SH-SY5Y (cell line): ENCODE results near the gene ZBTB8A.

Experiments used
- GATA2 ChIP-seq: IDR thresholded peaks from 2 replicates; pipeline ENCODE4 v1.6.1; 2011; ENCODE audit warnings: mild to moderate bottlenecking, low read depth, low read length
- GATA3 ChIP-seq: IDR thresholded peaks from 2 replicates; pipeline ENCODE4 v1.6.1; 2011; ENCODE audit warnings: low read depth, mild to moderate bottlenecking, low read length, moderate library complexity

GRCh38 chr1:32500387-32501209 is 38.6 kb upstream of the ZBTB8A start:
- TF ChIP-seq GATA2 (no peak), GATA3 (no peak)
